Mononuclear cell (primary cell): ENCODE data around the gene MYO18A. TPM values are rescaled to one million over a fixed set of nuclear protein-coding genes. Genes with fewer than 3 reads are reported as not detected.

Source experiments
- H3K27me3 ChIP-seq: 2 replicates; pipeline ENCODE4 v1.6.0; 2011; ENCODE audit warnings: low read length, control low read depth; ENCODE audit not compliant: insufficient read depth
- H3K4me1 ChIP-seq: 2 replicates; pipeline ENCODE4 v1.5.1; 2011; ENCODE audit warnings: mild to moderate bottlenecking, low read length, control low read depth; ENCODE audit not compliant: insufficient read depth
- H3K4me3 ChIP-seq: 2 replicates; pipeline ENCODE4 v1.5.1; 2011; ENCODE audit warnings: mild to moderate bottlenecking, low read length, moderate library complexity
- H3K9me3 ChIP-seq: 2 replicates; pipeline ENCODE4 v1.5.1; 2011; ENCODE audit warnings: low read depth, mild to moderate bottlenecking, control low read depth, low read length
- total RNA-seq: library from RNA; depleted of rRNA; stranded (reverse); fragments of >200 nt; gene quantifications from one replicate; pipeline ENCODE4 v1.2.3, GENCODE V29; 2012

The MYO18A gene
- total RNA-seq, 1 donor, result 40.1 TPM

- H3K9me3 ChIP-seq, result no peaks in the 10 kb centered on the region
- no peak overlapping the region for H3K4me3 ChIP-seq
- H3K4me1 ChIP-seq, result no peaks in the 10 kb centered on the region
- H3K27me3 ChIP-seq, result no peaks in the 10 kb centered on the region
Measured at GRCh38 chr17:29084541-29085146, 95.6 kb downstream of the MYO18A start.

DNA sequence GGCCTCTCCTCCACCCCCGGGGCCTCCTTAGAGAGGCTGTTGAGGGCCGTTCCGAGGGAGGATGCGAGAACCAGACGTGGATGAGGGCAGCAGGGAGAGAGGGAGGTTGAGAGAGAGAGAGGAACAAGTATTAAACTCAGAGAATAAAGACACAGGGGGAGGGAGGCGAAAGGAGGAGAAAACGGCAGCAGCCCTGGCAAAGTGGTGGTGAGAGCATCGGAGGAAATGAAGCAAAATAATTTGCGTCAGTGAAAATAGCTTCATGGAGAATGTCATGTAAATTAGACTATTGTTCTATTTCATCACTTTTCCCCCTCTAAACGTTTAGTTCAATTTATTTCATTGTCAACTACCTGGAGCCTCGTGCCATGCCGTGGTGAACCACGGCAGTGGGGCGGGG, 99.2 kb downstream of the MYO18A start:
- no peaks in the 10 kb centered on the region for H3K9me3 ChIP-seq
- H3K27me3 ChIP-seq, result no peaks in the 10 kb centered on the region
- no peaks in the 10 kb centered on the region for H3K4me1 ChIP-seq
- H3K4me3 ChIP-seq, result no peak overlapping the region

- H3K4me1 ChIP-seq, result no peaks in the 10 kb centered on the region
- H3K27me3 ChIP-seq, result no peaks in the 10 kb centered on the region
- H3K9me3 ChIP-seq, result no peaks in the 10 kb centered on the region
- H3K4me3 ChIP-seq, result no peak overlapping the region
Measured at GRCh38 chr17:29080323-29080722, 99.9 kb downstream of the MYO18A start.

DNA sequence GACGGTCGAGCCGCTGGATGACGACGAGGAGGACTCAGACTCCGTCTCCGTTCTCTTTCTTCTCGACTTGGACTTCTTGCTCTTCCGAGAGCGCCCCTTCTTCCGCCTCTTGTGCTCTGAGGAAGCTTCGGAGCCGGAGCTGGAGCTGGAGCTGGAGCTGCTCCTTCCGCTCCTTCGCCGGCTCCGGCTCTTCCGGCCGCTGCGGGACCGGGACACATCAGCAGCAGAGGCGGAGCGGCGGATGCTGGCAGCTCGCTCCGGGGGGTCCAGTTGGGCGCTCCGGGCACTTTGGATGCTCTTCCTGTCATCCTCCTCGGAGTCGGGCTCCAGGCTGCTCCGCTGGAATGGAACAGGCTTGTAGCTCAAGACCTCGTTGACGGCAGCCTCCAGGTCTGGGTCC, 100.3 kb downstream of the MYO18A start:
- Histone ChIP-seq H3K4me1 (no peaks in the 10 kb centered on the region), H3K9me3 (no peaks in the 10 kb centered on the region), H3K4me3 (no peak overlapping the region), H3K27me3 (no peaks in the 10 kb centered on the region)

DNA sequence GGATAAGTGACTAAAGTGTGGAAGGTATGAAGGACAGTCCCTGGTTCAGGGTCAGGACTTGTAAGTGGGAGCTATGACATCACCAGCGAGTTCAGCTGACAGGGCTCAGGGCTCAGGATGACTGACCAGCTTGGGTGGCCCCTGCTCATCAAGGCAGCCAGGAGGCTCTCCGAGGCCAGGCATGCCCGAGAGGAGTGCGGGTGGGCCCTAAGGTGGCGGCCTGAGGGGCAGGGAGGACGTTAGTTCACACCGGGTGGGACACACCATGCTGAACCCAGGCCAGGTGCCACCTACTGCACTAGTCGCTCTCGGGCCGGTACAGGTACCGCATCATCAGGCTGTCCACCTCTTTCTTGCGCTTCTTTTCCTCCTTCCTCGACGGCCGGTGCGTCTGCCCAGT, 100.8 kb downstream of the MYO18A start:
- Histone ChIP-seq H3K27me3 (no peaks in the 10 kb centered on the region), H3K9me3 (no peaks in the 10 kb centered on the region)

DNA sequence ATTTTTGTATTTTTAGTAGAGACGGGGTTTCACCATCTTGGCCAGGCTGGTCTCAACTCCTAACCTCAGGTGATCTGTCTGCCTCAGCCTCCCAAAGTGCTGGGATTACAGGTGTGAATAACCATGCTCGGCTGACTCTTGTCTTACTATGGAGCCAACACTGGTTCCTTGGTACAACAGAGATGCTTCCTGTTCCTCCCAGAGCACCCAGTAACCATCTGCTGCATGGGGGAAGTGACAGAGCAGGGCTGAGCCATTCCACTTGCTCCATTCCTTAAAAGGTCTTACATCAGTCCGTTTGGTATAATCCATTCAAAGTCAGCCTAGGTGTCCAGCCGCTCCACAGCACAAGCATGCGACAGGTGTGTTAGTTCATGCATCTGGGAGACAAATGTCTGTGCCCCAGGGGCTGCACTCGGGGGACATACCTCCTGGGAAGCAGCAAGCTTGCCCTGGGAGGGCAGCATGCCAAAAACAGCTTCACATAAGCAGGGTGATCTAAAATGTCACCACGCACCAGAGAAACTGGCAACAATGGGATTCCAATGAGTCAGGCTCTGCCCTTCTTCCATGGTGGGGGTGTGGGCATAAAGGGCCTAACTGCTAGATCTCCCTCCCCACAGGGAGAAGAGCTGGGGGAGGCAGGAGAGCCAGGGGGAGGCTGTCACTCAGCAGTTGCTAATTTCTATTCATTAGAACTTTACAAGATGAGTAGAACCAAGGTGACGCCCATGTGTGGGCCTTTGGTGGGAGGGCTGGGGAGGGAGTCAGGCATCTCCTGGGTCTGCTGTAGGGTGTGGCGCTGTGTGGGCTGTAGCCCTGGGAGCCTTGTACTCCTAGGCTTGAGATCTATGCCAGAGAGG, 101.8 kb downstream of the MYO18A start:
- Histone ChIP-seq H3K9me3 (no peaks in the 10 kb centered on the region), H3K4me1 (no peaks in the 10 kb centered on the region), H3K27me3 (no peaks in the 10 kb centered on the region), H3K4me3 (no peak overlapping the region)

More for the DNA sequence above, 100.8 kb downstream of the MYO18A start:
- Histone ChIP-seq H3K4me3 (no peak overlapping the region), H3K4me1 (no peaks in the 10 kb centered on the region)

DNA sequence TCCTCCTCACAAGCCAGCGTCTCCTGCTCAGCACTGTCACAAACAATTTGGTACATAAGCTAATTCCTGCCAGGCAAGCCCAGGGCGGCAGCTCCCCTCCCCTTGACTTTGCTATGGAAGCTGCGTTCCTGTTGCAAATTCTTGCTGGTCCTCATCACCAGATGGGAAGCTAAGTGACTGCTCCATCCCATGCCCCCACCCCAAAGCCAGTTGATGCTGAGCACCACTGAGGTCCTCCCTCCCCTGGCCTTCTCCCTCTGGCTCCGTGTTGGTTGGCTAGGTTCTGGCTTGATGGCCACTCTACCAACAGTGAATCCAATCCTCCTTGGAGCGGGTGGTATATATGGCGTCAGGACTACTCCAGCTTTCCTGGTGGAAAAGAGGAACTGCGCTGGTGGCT, 102.9 kb downstream of the MYO18A start:
- no peaks in the 10 kb centered on the region for H3K4me1 ChIP-seq
- no peaks in the 10 kb centered on the region for H3K9me3 ChIP-seq
- no peak overlapping the region for H3K4me3 ChIP-seq
- H3K27me3 ChIP-seq, result no peaks in the 10 kb centered on the region

GRCh38 chr17:29076722-29077121, 103.5 kb downstream of the MYO18A start:
- Histone ChIP-seq H3K9me3 (no peaks in the 10 kb centered on the region), H3K27me3 (no peaks in the 10 kb centered on the region), H3K4me1 (no peaks in the 10 kb centered on the region), H3K4me3 (no peak overlapping the region)

DNA sequence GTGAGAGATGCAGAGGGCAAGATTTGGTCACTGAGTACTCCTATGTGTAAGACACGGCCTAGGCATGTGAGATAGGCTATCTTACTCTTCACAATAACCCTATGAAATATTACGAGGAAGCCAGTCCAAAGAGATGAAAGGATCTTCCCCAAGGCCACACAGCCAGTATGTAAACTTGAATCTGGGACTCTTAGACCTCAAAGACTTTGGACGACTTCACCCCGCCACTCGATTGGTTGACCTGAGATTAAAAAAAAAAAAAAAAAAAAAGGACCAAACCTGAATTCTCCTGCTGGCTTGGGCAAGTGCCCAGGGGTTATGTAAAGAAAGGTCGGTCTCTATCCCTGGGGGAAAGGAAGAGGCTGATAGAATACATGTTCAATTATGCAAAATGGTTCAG, 104.1 kb downstream of the MYO18A start:
- no peaks in the 10 kb centered on the region for H3K27me3 ChIP-seq
- H3K4me1 ChIP-seq, result no peaks in the 10 kb centered on the region
- H3K9me3 ChIP-seq, result no peaks in the 10 kb centered on the region
- H3K4me3 ChIP-seq, result no peak overlapping the region

- Histone ChIP-seq H3K4me3 (no peak overlapping the region), H3K9me3 (no peaks in the 10 kb centered on the region), H3K4me1 (no peaks in the 10 kb centered on the region), H3K27me3 (no peaks in the 10 kb centered on the region)
Measured at GRCh38 chr17:29074488-29074887, 105.7 kb downstream of the MYO18A start.

DNA sequence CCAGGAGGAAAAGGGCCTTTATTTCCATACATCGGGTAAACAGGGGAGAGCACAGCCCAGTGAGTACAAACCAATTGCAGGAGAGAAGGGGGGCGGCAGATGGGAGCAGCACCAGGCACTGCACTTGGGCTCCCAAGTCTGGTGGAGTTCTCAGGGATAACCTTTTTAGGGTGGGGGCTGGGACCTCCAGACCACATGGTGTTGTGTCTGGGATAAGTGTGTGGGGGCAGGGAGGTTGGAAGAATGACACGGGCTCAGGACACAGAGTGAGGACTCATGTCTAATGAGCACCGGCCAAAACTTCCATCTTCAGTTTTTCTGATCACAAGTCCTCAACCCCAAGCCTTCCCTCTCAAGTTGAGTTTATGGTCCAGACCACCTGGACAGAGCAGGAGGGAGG, 106.7 kb downstream of the MYO18A start:
- Histone ChIP-seq H3K27me3 (no peaks in the 10 kb centered on the region), H3K4me3 (no peak overlapping the region), H3K9me3 (no peaks in the 10 kb centered on the region), H3K4me1 (no peaks in the 10 kb centered on the region)

GRCh38 chr17:29073045-29073444, 107.2 kb downstream of the MYO18A start:
- no peaks in the 10 kb centered on the region for H3K4me1 ChIP-seq
- no peaks in the 10 kb centered on the region for H3K27me3 ChIP-seq
- no peak overlapping the region for H3K4me3 ChIP-seq

DNA sequence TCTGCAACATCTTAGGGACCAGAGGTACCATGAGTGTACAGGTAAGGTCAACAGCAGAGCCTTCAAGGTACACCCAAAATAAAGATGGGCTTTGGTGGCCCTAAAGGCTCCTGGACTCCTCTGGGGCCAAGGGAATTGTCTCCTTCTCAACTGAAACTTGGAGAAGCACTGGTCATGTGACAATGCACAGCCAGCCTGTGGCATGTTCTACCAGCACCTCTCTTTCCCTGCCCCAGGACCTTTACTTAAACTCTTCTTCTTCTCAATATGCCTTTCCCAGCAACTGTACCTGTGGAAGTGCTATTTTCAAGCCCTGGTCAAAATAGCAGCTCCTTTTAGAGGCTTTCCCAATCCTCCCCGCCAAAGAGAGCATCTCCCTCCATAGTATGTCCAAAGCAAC, 108.9 kb downstream of the MYO18A start:
- Histone ChIP-seq H3K27me3 (no peaks in the 10 kb centered on the region), H3K4me1 (no peaks in the 10 kb centered on the region), H3K4me3 (no peak overlapping the region), H3K9me3 (no peaks in the 10 kb centered on the region)

More at GRCh38 chr17:29073045-29073444, 107.2 kb downstream of the MYO18A start:
- no peaks in the 10 kb centered on the region for H3K9me3 ChIP-seq

DNA sequence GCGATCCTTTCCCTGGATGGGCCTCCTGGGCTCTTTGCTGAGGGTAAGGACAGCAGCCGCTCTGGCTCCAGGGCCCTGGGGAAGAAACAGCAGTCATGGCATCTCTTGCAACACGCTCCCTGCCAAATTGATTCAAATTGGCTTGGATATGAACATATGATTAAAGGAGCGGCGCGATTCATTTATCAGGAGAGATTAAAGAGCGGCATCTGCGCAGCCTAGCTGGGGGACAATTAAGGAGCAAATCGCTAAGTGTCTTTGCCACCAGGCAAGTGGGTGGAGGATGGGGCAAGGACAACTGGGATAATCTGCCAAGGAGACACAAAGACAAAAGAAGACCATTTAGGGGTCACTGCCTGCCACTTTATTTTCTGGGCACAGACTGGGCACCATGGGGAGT, 109.4 kb downstream of the MYO18A start:
- Histone ChIP-seq H3K9me3 (no peaks in the 10 kb centered on the region), H3K4me1 (no peaks in the 10 kb centered on the region), H3K27me3 (no peaks in the 10 kb centered on the region), H3K4me3 (no peak overlapping the region)

GRCh38 chr17:29070308-29070707, 109.9 kb downstream of the MYO18A start:
- no peaks in the 10 kb centered on the region for H3K27me3 ChIP-seq

More at GRCh38 chr17:29070308-29070707, 109.9 kb downstream of the MYO18A start:
- Histone ChIP-seq H3K4me3 (no peak overlapping the region), H3K4me1 (no peaks in the 10 kb centered on the region), H3K9me3 (no peaks in the 10 kb centered on the region)
